ENCODE measurements around the gene SF3B2.

DNA sequence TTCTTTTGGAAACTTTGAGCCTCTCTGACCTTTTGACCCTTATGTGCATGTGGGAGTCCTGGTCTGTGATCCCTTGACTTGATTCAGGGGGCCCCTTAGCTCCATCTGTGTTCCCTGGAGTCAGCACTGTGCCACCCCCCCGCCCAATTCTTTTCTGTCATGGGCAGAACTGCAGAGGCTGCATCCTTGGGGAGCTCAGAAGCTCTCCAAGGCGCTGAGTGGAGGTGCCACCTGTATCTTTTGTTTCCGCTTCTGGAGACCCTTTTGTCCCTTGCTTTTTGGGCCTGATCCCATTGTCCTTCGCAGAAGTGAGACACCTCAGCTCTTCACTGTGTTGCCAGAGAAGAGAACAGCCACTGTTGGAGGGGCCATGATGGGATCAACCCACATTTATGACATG, 15.5 kb downstream of the SF3B2 start:
- TF ChIP-seq, protein P1, sequence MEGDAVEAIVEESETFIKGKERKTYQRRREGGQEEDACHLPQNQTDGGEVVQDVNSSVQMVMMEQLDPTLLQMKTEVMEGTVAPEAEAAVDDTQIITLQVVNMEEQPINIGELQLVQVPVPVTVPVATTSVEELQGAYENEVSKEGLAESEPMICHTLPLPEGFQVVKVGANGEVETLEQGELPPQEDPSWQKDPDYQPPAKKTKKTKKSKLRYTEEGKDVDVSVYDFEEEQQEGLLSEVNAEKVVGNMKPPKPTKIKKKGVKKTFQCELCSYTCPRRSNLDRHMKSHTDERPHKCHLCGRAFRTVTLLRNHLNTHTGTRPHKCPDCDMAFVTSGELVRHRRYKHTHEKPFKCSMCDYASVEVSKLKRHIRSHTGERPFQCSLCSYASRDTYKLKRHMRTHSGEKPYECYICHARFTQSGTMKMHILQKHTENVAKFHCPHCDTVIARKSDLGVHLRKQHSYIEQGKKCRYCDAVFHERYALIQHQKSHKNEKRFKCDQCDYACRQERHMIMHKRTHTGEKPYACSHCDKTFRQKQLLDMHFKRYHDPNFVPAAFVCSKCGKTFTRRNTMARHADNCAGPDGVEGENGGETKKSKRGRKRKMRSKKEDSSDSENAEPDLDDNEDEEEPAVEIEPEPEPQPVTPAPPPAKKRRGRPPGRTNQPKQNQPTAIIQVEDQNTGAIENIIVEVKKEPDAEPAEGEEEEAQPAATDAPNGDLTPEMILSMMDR (IDR thresholded peaks at IDR 0.05; ENCODE audit: low read depth, low read length), result no peak
- TF ChIP-seq POLR2A (IDR thresholded peaks at IDR 0.05; ENCODE audit: extremely low read depth, insufficient read length), result no peak

Measured in NB4 (cell line).